ENCODE data around the gene TPD52L2.

Gene TPD52L2

GRCh38 chr20:63882257-63883200 lies 17.5 kb downstream of the TPD52L2 start:
- no peak for DNase-seq

- no peak for DNase-seq
Measured at GRCh38 chr20:63883201-63883593, 18.1 kb downstream of the TPD52L2 start.

DNA sequence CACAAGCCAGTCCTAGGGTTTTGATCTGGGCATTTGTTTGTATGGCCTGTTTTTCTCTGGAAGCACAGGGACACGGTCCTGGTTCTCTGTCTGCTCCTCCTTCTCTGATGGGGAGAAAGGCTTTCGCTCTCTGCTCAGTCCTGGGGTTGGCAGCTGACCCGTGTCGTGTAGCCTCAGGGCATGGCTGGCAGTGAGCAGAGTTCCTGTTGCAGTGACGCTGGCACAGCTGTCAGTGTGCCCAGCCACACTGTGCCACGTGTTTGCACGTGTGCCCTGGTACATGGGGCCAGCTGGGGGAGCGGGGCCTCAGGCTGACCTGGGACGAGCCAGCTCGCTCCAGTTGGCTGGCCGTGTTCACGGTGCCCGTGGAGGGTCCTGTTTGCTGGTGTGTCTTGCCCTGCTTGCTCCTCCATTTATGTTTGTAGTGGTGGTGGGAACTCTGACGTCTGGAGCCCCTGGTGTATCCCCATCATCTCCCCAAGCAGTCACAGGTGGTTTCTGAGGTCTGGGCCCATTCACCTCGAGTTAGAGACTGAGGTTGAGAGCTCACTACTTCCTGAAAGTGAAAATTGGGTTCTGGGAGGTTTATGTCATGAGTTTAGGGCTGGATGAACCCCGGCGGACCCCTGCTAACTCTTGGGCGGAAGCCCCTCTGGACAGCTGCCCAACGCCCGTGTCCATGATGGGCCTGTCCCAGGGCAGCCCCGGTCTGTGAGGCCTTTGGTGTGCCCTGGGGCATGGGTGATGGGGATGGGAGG lies 19.6 kb downstream of the TPD52L2 start:
- DNase-seq = no peak

GRCh38 chr20:63885264-63886053 lies 20.4 kb downstream of the TPD52L2 start:
- no peak for DNase-seq

- DNase-seq = no peak
Measured at GRCh38 chr20:63886054-63886419, 21.0 kb downstream of the TPD52L2 start.

- no peak for DNase-seq
Measured at GRCh38 chr20:63886921-63887320, 21.9 kb downstream of the TPD52L2 start.

DNA sequence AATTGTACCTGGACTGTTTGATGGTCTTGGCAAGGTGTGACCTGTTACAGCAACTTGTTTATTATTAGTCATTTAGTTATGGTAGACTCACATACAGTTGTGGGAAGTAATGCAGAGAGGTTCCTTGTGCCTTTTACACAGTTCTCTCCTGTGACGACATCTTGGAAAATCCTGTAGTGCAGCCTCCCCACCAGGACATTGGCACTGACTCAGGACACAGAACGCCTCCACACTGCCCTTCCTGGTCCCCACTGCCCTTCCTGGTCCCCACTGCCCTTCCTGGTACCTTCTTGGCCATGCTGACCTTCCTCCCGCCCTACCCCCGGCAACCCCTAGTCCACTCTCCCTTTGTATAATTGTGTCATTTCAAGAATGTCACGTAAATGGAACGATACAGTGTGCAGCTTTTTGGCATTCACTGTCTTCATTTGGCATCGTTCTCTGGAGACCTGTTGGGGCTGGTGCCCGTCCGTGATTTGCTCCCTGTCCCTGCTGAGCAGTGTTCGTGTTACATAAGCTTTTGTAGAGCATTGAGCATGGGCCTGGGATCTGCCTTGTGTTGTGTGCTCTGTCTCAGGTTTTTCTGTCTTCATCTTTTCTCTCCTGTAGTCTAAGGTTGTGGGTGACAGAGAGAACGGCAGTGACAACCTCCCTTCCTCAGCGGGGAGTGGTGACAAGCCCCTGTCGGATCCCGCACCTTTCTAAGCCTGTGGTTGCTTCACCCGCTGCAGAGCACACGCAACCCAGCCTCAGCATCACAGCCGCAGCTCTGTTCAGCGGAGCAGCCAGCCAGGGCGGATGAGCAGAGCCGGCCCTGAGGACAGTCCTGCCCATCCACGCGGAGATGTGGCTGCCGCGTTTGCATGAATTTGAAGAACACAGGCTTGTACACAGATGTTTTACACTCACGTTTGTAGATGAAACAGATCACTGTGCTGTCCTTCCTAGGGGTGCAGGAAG lies 24.5 kb downstream of the TPD52L2 start:
- peak; percentile 83 for DNase-seq

GRCh38 chr20:63890201-63890576 lies 25.1 kb downstream of the TPD52L2 start:
- DNase-seq = peak; percentile 30

GRCh38 chr20:63890616-63891015 lies 25.5 kb downstream of the TPD52L2 start:
- no peak for DNase-seq

DNA sequence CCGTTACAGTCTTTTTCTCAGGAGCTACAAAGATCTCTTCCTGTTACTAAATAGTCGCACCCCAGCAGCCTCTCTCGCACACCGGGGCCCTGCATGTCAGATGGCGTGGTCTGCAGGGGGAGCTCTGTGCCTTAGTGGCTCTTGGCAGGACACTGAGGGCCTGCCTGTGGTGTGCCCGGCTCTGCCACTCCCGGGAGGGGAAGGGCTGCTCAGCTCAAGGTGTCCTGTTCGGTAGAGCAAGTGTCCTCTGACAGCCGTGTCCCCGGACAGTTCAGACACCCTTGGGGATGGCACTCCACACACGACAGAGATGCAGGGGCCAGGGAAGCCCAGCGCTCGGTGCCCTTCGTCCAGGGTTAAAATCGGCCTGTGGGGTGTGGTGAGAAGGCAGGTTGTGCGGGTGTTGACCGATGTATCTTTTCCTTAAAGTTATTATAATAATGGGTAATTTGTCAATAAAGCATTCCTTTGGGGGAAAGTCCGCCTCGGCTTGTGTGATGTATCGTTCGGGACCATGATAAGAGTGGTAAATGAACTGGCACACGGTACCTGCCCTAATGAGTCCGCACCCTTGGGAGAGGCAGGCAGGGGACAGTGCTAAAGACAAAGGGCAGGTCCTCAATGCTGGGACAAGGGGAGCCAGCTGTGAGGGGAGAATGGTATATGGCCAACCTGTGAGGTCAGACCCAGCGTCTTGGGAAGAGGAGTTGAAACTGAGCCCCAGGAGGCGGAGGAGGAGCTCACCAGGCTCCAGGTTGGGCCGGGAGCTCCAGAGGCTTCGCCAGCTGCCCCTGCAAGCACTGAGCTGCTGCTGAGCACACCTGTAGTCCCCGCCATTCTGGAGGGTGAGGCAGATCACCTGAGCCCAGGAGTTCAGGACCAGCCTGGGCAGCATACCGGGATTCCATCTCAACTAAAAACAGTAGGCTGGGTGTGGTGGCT lies 26.3 kb downstream of the TPD52L2 start:
- DNase-seq = no peak

DNA sequence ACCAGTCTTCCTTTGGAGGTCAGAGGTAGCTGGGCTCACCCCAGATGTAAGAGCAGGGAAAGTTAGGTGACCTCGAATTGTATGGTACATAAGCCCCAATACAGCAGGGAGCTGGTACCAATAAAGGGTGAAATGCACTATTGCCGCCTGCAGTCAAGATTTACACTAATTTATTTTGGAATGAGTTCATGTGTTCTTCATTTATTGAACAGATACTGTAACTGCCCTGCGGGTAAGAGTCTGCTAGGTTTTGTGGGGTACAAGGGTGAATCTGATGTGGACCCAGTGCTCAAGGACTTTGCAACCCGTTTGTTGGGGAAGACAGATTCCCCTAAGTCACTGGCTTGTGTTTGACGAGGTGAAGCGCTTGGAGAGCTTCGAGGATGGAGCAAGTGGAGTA lies 27.3 kb downstream of the TPD52L2 start:
- no peak for DNase-seq

DNA sequence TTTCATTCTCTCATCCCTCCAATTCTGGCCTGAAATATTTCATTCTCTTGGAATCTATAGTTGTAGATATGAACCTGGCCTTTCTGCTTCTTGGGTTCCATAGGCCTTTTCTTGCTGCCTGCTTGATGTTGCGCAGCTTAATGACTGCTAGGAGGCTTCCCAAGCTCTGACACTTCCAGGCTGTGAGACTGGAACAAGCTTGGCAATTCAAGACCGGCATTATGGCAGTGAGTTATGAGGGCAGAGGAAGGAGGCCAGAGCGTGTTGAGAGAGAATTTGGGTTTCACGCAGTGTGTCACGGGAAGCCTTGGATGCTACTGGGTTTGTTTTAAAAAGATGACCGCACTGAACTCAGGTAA lies 28.9 kb downstream of the TPD52L2 start:
- no peak for DNase-seq

GRCh38 chr20:63894358-63895201 lies 29.5 kb downstream of the TPD52L2 start, which contains the start of gene DNAJC5:
DNAJC5 (plus strand) TSS chr20:63895126; CDS start chr20:63928346, 33,220 bp downstream.
- DNase-seq = peak; percentile 99

DNA sequence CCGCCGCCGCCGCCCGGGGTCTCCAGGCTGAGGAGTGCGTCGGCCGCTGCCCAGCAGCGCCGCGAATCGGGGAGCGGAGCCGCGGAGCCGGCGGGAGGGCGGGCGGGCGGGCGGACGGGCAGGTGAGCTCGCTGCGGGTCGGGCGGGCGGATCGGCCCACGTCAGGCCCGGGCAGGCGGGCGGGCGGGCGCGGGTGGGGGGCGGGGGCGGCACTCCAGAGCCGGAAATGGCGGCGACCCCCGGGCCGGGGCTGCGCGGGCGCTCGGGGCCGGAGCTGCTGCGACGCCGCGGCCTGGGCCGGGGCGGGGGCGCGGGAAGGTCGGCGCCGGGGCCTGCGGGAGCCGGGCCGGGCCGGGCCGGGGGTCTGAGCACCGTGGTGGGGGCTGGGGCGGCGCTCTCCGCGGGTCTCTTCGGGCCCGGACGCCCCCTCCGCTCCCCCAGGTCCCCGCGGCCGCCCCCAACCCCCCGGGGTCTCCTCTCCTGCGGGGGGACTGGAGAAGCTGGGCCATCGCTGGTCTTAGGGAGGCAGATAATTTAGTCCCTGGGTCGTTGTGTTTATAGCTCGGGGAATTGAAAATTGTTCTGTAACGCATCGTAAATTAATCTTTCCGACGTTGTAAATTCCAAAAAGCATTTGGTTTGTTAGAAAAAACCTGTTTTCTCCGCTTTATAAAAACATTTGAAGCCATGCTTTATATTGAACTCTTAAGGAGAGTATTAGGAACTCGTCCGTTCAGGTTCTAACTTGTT lies 30.3 kb downstream of the TPD52L2 start:
- DNase-seq = no peak

DNA sequence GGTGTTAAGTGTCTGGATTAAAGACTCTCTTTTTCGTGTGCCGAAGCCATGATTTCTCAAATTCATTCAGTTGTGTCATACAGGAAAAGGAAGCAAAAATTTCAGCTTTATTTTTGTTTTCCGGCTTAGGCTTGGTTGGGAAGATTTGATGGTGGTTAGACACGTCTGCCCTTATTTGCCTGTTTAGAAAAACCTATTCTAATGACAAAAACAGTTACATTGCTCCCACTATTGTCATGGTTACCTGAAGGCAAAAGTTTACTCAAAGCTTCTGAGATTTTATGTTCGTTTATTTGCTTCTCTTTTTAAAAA lies 30.8 kb downstream of the TPD52L2 start:
- no peak for DNase-seq

DNA sequence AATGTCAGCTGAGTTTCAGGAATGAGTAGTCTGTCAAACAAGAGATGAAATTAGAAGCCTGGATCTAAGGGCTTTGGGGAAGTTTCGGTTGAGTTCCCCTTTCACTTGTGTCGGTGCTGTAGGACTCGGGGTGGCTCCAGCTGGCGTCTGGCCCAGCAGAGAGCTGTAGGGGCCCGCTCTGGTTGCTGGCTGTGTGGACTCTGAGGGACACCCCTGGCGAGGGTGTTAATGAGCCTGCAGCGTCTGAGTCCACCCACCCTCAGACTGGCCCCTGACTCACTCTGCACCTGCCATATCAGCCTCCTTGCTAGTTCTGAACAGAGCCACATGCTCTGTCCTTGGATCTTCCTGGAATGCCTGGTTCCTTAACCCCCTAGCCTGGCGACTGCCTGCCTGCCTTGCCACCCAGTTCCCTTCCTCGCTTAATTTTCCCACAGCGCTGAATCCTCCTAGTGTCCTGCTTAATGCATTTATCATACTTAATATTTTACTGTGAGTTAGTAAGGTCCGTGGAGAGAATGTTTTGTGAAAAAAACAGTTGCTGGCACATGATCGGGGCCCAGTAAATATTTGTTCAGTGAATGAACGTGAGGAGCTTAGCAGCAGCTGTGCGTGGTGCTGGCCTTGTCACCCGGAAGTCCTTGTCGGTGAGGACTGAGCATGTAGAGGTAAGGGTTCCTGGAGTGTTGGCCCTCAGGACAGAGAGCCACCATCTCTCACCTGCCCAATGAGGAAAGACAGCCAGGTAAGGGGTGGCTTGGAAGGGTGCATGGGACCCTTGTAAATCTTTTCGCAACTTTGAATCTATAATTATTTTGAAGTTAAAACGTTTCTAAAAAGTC lies 31.4 kb downstream of the TPD52L2 start:
- peak; percentile 88 for DNase-seq

GRCh38 chr20:63897978-63898561 lies 33.0 kb downstream of the TPD52L2 start:
- no peak for DNase-seq

All from suppressor macrophage treated with lipopolysaccharide for 4 hours (primary cell).